Activated CD4-positive, alpha-beta T cell treated with anti-CD3 and anti-CD28 coated beads, Interleukin-2, amount 50 U/mL, for 4 hours (primary cell): Measurements from ENCODE around the gene ZNF385B.

Experiments used
- DNase-seq, 2 experiments: peaks; one replicate each; pipeline ENCODE4 v3.0.0-alpha.2; 2020

Gene ZNF385B

GRCh38 chr2:179619947-179620467 lies 241.4 kb downstream of the ZNF385B start:
- no peak for DNase-seq

DNA sequence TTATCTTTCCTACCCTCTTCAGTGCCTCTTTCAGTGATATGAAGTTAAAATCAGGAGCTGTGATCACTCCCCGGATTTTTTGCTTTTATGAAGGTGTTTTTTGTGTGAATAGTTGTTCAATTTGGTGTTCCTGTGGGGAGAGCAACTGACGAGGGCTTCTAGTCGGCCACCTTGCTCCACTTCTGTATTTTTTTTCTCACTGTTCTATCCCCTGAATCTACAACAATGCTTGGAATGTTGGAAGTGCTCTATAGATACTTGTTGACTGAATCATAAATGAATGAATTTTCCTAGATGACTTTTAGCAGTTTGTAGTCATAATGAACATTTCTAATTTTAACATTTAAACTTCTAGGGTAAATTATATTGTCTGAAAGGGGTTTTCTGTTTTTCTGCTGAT lies 247.3 kb downstream of the ZNF385B start:
- no peak for DNase-seq

- no peak for DNase-seq
Observed at GRCh38 chr2:179613701-179614100, 247.7 kb downstream of the ZNF385B start.

- no peak for DNase-seq
Observed at GRCh38 chr2:179613299-179613651, 248.1 kb downstream of the ZNF385B start.

GRCh38 chr2:179612591-179613298 lies 248.7 kb downstream of the ZNF385B start:
- no peak for DNase-seq

GRCh38 chr2:179612108-179612507 lies 249.3 kb downstream of the ZNF385B start:
- DNase-seq, result no peak

GRCh38 chr2:179606141-179606540 lies 255.3 kb downstream of the ZNF385B start:
- no peak for DNase-seq

GRCh38 chr2:179605341-179605740 lies 256.1 kb downstream of the ZNF385B start:
- DNase-seq, result no peak

- no peak for DNase-seq
Observed at GRCh38 chr2:179604598-179604997, 256.8 kb downstream of the ZNF385B start.

DNA sequence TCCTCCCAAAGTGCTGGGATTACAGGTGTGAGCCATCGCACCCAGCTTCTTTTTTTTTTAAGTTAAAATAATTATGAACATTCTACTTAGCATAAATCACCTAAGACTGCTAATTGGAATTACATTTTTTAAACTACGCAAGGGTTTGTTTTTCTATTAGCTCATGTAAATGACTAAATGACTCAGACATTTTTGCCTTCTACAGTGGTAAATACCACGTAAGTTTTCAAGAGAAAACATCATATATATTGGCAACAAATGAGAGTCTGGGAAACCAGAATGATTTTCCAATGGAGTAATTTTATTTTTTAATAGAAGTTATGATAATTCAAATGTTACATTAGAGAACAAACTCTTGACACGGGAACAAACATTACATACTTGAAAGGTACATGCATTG lies 259.0 kb downstream of the ZNF385B start:
- no peak for DNase-seq

DNA sequence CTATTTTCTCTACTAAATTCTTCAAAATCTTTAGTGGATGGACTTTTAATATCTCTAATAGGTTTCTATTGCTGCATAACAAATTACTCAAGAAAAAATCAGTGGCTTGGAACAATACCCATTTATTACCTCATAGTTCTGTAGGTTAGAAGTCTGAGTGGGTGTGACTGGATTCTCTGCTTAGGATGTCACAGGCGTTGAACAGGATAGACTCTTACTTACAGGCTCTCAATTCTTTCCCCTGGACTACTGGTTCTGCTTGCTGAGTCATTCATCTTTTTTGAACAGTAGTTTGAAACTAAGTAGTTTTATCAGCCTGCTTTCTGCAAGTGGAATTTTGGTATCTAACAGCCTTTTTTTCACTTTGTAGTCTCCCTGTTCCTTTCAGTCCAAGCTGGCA lies 265.4 kb downstream of the ZNF385B start:
- DNase-seq, result no peak

DNA sequence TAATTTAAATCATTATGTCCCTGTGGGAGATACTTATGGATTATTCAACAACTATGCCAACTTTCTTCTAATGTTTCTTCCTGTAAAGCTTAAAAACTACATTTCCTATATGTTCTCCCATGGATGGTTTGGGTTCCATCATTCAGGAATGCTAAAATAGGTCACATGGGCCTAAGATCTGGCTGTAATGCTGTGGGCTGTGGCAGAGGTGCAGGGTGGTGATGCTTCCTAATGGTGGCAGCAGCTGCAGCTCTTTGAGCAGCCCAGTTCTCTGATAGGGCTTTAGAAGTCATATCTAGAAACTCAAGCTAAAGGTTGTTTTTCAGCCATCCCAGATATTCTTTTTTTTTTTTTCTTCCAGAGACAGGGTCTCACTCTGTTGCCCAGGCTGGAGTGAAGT lies 266.1 kb downstream of the ZNF385B start:
- DNase-seq, result no peak

DNA sequence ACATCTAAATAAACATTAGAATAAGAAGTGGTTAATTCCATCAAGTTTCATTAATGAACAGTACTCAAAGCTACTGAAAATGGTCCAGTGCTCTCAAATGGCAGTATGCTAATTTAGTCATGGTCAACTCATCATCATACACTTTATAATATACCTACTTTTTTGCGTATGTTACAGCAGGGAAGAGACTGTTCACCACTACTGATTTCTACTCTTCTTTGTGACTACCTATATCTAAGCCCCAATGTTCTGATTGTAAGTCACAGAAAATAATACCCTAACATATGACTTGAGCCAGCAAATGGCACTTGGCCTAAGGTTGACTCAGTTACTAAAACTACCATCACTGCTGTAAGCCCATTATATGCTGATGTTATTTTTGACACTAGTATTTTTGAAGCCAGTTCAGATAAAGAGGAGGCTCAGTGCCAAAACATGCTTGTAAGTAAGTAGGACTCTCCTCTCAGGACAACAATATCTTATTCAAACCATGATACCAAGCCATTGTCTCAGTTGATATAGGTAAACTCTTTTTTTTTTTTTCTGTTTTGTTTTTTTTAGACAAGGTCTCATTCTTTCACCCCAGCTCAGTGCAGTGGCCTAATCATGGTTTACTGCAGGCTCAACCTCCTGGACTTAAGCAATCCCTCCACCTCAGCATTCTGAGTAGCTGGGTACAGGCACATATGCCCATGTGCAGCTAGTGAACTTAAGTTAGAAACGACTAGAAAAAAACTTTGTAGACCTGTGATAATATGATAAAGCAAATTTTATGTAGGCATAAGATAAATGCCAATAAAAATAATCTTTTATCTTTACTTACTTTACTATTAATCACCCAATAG lies 266.9 kb downstream of the ZNF385B start:
- no peak for DNase-seq

GRCh38 chr2:179593323-179593722 lies 268.1 kb downstream of the ZNF385B start:
- DNase-seq, result no peak

DNA sequence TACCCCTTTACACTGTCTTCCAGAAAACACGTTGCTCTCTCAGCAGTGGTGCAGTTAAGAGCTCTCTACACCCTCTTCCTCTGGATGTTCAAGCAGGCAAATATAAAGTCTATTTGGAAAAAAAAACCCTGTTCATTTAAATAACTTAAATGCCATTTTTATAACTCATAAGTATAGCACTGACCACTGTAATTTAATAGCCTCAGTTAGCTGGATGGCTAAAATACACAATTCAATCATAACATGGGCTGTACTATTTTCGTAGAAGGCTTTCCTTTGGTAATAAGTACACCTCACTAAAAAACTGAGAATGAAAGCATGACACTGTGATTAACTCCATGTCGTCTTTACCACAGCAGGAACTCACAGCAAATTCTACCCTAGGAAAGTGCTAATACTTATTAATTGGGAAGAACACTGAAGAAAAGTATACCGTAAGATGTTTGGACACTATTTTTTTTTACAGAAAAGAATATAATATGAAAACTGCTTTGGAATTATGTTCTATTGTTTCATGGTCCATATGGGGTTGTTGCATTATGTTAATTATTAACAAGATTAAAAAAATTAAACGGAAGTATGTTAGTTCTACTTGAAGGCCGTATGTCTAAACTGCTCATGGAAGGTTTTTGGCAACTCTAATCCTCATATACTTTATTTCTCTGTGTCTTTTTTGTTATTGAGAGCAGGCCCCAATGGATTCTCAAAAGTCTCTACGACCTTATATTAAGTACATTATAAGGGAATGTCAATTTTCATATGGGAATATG lies 269.1 kb downstream of the ZNF385B start:
- DNase-seq, result no peak

- DNase-seq, result no peak
Observed at GRCh38 chr2:179591690-179592089, 269.7 kb downstream of the ZNF385B start.

- no peak for DNase-seq
Observed at GRCh38 chr2:179588486-179589145, 272.8 kb downstream of the ZNF385B start.

- DNase-seq, result no peak
Observed at GRCh38 chr2:179584760-179585159, 276.7 kb downstream of the ZNF385B start.

GRCh38 chr2:179581605-179582004 lies 279.8 kb downstream of the ZNF385B start:
- DNase-seq, result no peak

GRCh38 chr2:179580378-179581146 lies 280.9 kb downstream of the ZNF385B start:
- DNase-seq, result no peak

DNA sequence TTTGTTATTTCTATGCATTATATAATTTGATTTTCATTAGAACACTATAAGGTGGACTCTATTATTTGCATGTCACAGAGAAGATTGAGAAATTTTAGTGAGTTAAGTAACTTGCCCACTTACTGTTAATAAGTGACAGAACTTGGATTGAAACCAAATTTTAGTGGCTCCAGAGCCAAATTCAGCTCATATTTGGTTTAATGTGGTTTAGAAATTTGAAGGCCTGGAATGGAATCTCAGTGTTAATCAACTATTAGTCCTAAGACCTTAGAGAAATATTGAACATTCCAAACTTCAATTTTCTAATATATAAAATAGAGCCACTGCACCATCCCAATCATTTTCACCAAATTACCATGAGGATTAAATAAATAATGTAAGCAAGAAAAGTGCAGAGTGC lies 281.6 kb downstream of the ZNF385B start:
- DNase-seq, result no peak
